Ishikawa (cell line): ENCODE results near the gene CTNNA3.

Experiments
- CEBPB ChIP-seq: IDR thresholded peaks from 2 replicates; pipeline ENCODE4 v1.6.1; 2012
- CREB1 ChIP-seq: IDR thresholded peaks from 2 replicates; pipeline ENCODE4 v1.6.1; 2012; ENCODE audit warnings: low read depth
- EGR1 ChIP-seq: IDR thresholded peaks from 2 replicates; pipeline ENCODE4 v1.6.1; 2012
- EP300 ChIP-seq: IDR thresholded peaks from 2 replicates; pipeline ENCODE4 v1.6.1; 2012; ENCODE audit warnings: borderline replicate concordance
- FOXM1 ChIP-seq: IDR thresholded peaks from 2 replicates; pipeline ENCODE4 v1.6.1; 2012; ENCODE audit warnings: low read depth, borderline replicate concordance
- NFIC ChIP-seq: IDR thresholded peaks from 2 replicates; pipeline ENCODE4 v1.6.1; 2012
- RAD21 ChIP-seq: IDR thresholded peaks from 2 replicates; pipeline ENCODE4 v1.6.1; 2012; ENCODE audit warnings: low read depth
- REST ChIP-seq: IDR thresholded peaks from 2 replicates; pipeline ENCODE4 v1.6.1; 2012; ENCODE audit warnings: low read depth, mild to moderate bottlenecking
- TAF1 ChIP-seq: IDR thresholded peaks from 2 replicates; pipeline ENCODE4 v1.6.1; 2012; ENCODE audit warnings: low read depth, mild to moderate bottlenecking
- TCF12 ChIP-seq: IDR thresholded peaks from 2 replicates; pipeline ENCODE4 v1.6.1; 2012; ENCODE audit warnings: low read depth
- TEAD4 ChIP-seq: IDR thresholded peaks from 2 replicates; pipeline ENCODE4 v1.6.1; 2012
- USF1 ChIP-seq: IDR thresholded peaks from 2 replicates; pipeline ENCODE4 v1.6.1; 2012
- YY1 ChIP-seq: IDR thresholded peaks from 2 replicates; pipeline ENCODE4 v1.6.1; 2012; ENCODE audit warnings: low read depth
- ZBTB7A ChIP-seq: IDR thresholded peaks from 2 replicates; pipeline ENCODE4 v1.6.1; 2012; ENCODE audit warnings: low read depth
- TF ChIP-seq, protein P1 (sequence below): IDR thresholded peaks from 2 replicates; pipeline ENCODE4 v1.6.1; 2012

CTNNA3 gene

DNA sequence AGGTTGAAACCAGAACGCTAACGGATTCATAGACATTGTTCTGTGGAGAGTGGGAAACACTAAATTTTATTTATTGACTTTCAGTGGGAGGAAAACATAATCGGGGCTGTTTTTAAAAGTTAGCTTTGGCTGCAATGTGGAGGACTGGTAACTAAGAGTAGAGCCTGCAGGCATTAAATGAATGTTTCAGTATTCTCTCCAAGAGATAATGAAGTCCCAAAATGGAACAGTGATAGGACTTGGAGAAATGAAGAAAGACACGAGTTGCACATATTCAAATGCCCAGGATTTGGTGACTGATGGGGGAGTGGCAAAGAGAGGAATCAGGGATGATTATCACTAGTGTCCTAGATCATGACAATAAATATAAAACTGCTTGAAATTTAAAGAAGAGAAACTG is 1130.0 kb downstream of the CTNNA3 start:
- TF ChIP-seq FOXM1 (no peak), CREB1 (no peak), EGR1 (no peak), TEAD4 (no peak), TAF1 (no peak), TCF12 (no peak), CEBPB (no peak), REST (no peak), RAD21 (no peak), ZBTB7A (no peak)
- TF ChIP-seq, protein P1, sequence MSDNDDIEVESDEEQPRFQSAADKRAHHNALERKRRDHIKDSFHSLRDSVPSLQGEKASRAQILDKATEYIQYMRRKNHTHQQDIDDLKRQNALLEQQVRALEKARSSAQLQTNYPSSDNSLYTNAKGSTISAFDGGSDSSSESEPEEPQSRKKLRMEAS: no peak

DNA sequence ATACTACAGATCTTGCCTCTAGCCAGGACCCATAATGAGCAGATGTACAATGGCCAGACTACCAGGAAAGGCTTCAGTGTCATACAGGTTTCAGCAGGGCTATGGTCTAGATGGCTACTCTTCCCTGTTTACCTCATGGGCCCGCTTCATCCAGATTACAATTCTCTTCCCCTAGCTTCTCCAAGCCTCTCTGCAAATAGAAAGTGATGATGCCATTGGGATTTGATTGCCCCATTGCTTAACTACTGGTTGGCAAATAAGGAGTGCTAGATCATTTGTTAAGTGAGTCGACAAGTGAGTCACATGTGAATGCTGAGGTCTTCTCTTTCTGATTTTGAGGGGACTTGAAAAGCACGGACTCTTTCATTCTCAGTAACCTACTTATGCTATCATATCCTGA is 1131.7 kb downstream of the CTNNA3 start:
- no peak for TF ChIP-seq TAF1
- TF ChIP-seq CREB1: no peak
- no peak for TF ChIP-seq TCF12
- no peak for TF ChIP-seq FOXM1
- no peak for TF ChIP-seq EP300
- TF ChIP-seq, protein P1: no peak
- no peak for TF ChIP-seq CEBPB
- TF ChIP-seq TEAD4: no peak
- TF ChIP-seq ZBTB7A: no peak
- no peak for TF ChIP-seq RAD21

DNA sequence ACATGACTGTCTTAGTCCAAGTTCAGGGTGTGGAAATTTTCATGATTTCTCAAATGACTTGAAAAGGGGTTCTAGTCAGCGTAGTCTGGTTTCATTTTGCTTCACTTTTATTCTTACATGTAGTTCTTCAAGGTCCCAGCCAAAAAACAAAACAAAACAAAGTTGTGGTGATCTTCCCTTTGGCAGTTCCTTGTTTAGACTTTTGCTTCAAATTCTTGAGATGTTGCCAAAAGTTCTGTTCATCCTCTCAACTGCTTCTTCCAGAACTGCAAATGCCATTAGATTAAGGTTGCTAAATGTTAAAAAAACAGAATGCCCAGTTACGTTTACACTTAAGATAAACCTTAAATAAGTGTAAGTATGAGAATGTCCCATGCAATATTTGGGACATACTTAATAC is 1140.9 kb downstream of the CTNNA3 start:
- TF ChIP-seq, protein P1: no peak
- TF ChIP-seq NFIC (no peak), FOXM1 (no peak), REST (no peak), USF1 (no peak), TAF1 (no peak), EGR1 (no peak), CEBPB (no peak), EP300 (no peak), TEAD4 (no peak), YY1 (no peak), ZBTB7A (no peak), TCF12 (no peak), RAD21 (no peak), CREB1 (no peak)

- TF ChIP-seq TCF12 (no peak), ZBTB7A (no peak), CEBPB (no peak), USF1 (no peak), FOXM1 (no peak), REST (no peak), TEAD4 (no peak), YY1 (no peak), CREB1 (no peak), RAD21 (no peak)
- TF ChIP-seq, protein P1: no peak
Measured at GRCh38 chr10:66552331-66552730, 1143.7 kb downstream of the CTNNA3 start.
